Activated CD4-positive, alpha-beta memory T cell treated with anti-CD3 and anti-CD28 coated beads for 36 hours (primary cell): ENCODE data around the gene DACH2. TPM values are rescaled to one million over a fixed set of nuclear protein-coding genes. Genes with fewer than 3 reads are reported as not detected.

Source experiments
- CTCF ChIA-PET: fragments of 350-600 bp; sonication (Branson Sonifier 250); formaldehyde crosslinking; loops from one replicate; lab custom pipeline; 2021; ENCODE audit warnings: antibody characterized with exemption, inconsistent platforms; lab: Charles Lee
- POLR2A ChIA-PET: fragments of 350-600 bp; sonication (Branson Sonifier 250); formaldehyde crosslinking; loops from one replicate; lab custom pipeline; 2021; ENCODE audit warnings: antibody characterized with exemption; lab: Charles Lee
- DNase-seq: peaks from one replicate; pipeline ENCODE4 v3.0.0-alpha.2; 2020
- H3K27ac Mint-ChIP-seq: one replicate; pipeline ENCODE4 v1.8.0; 2021; ENCODE audit warnings: mixed read lengths
- H3K27me3 Mint-ChIP-seq: one replicate; pipeline ENCODE4 v1.8.0; 2021; ENCODE audit warnings: mixed read lengths
- H3K36me3 Mint-ChIP-seq: one replicate; pipeline ENCODE4 v1.8.0; 2021; ENCODE audit warnings: mixed read lengths
- H3K4me1 Mint-ChIP-seq: one replicate; pipeline ENCODE4 v1.8.0; 2021; ENCODE audit warnings: low read depth, mixed read lengths
- H3K4me3 Mint-ChIP-seq: one replicate; pipeline ENCODE4 v1.8.0; 2021; ENCODE audit warnings: mild to moderate bottlenecking, mixed read lengths
- H3K9me3 Mint-ChIP-seq: one replicate; pipeline ENCODE4 v1.8.0; 2021; ENCODE audit warnings: mixed read lengths
- intact Hi-C: fragments of 100-400 bp; cut with micrococcal nuclease; formaldehyde crosslinking; loops from one replicate; pipeline ENCODE4 v1.15.1; 2023
- total RNA-seq, 2 experiments: library from RNA; stranded (reverse); gene quantifications; one replicate each; pipeline ENCODE4 v1.2.3, GENCODE V29; 2021

DACH2 gene
- not detected for total RNA-seq

- peak within 1 kb of the TSS; percentile 62 for H3K4me3 Mint-ChIP-seq
- CTCF ChIA-PET = no interaction called here
- no peak within 1 kb of the TSS for H3K27ac Mint-ChIP-seq
- intact Hi-C loops = no loop called here
- peak; percentile 62 for DNase-seq
- peaks cover 8% of the 10 kb centered on the region for H3K4me1 Mint-ChIP-seq
- peaks cover 26% of the 10 kb centered on the region for H3K27me3 Mint-ChIP-seq
- H3K36me3 Mint-ChIP-seq = no peaks in the 10 kb centered on the region
- POLR2A ChIA-PET = no interaction called here
- no peaks in the 10 kb centered on the region for H3K9me3 Mint-ChIP-seq
Measured at GRCh38 chrX:86148024-86148511, at the start of gene DACH2. Gene DACH2, plus strand, starts transcription at chrX:86148451.

GRCh38 chrX:86102341-86102740 lies 45.9 kb upstream of the DACH2 start:
- POLR2A ChIA-PET = no interaction called here
- Mint-ChIP-seq H3K27me3 (no peaks in the 10 kb centered on the region), H3K4me3 (no peak overlapping the region), H3K4me1 (no peaks in the 10 kb centered on the region), H3K9me3 (no peaks in the 10 kb centered on the region), H3K27ac (no peak overlapping the region), H3K36me3 (no peaks in the 10 kb centered on the region)
- CTCF ChIA-PET = no interaction called here
- no peak for DNase-seq
- intact Hi-C loops = no loop called here

GRCh38 chrX:86103061-86103460 lies 45.2 kb upstream of the DACH2 start:
- Mint-ChIP-seq H3K27me3 (no peaks in the 10 kb centered on the region), H3K4me1 (no peaks in the 10 kb centered on the region), H3K9me3 (no peaks in the 10 kb centered on the region), H3K27ac (no peak overlapping the region), H3K36me3 (no peaks in the 10 kb centered on the region), H3K4me3 (no peak overlapping the region)
- DNase-seq = no peak
- CTCF ChIA-PET = no interaction called here
- intact Hi-C loops = no loop called here
- POLR2A ChIA-PET = no interaction called here

GRCh38 chrX:86104526-86104925 lies 43.7 kb upstream of the DACH2 start:
- Mint-ChIP-seq H3K27ac (no peak overlapping the region), H3K4me3 (no peak overlapping the region), H3K27me3 (no peaks in the 10 kb centered on the region), H3K36me3 (no peaks in the 10 kb centered on the region), H3K4me1 (no peaks in the 10 kb centered on the region), H3K9me3 (no peaks in the 10 kb centered on the region)
- ChIA-PET CTCF (no interaction called here), POLR2A (no interaction called here)
- no peak for DNase-seq
- intact Hi-C loops = no loop called here

GRCh38 chrX:86121916-86122315 lies 26.3 kb upstream of the DACH2 start:
- POLR2A ChIA-PET = no interaction called here
- Mint-ChIP-seq H3K27me3 (peaks cover 1% of the 10 kb centered on the region), H3K36me3 (no peaks in the 10 kb centered on the region), H3K27ac (no peak overlapping the region), H3K9me3 (peaks cover 14% of the 10 kb centered on the region), H3K4me1 (no peaks in the 10 kb centered on the region), H3K4me3 (no peak overlapping the region)
- no peak for DNase-seq
- intact Hi-C loops = no loop called here
- CTCF ChIA-PET = no interaction called here

GRCh38 chrX:86133761-86134160 lies 14.5 kb upstream of the DACH2 start:
- no peak overlapping the region for H3K27ac Mint-ChIP-seq
- DNase-seq = no peak
- H3K27me3 Mint-ChIP-seq = peaks cover 3% of the 10 kb centered on the region
- ChIA-PET CTCF (no interaction called here), POLR2A (no interaction called here)
- no peaks in the 10 kb centered on the region for H3K36me3 Mint-ChIP-seq
- H3K4me3 Mint-ChIP-seq = no peak overlapping the region
- no peaks in the 10 kb centered on the region for H3K9me3 Mint-ChIP-seq
- H3K4me1 Mint-ChIP-seq = peaks cover 1% of the 10 kb centered on the region
- intact Hi-C loops = loop anchor here (5.0 to 10.0 kb wide), 2 partner anchors 814 to 1161 kb away; no protein-coding TSS in a partner anchor

GRCh38 chrX:86137071-86137470 lies 11.2 kb upstream of the DACH2 start:
- no peak for DNase-seq
- Mint-ChIP-seq H3K27me3 (peaks cover 2% of the 10 kb centered on the region), H3K4me3 (no peak overlapping the region), H3K9me3 (no peaks in the 10 kb centered on the region), H3K36me3 (no peaks in the 10 kb centered on the region), H3K27ac (no peak overlapping the region), H3K4me1 (peaks cover 1% of the 10 kb centered on the region)
- POLR2A ChIA-PET = no interaction called here
- CTCF ChIA-PET = no interaction called here
- intact Hi-C loops = loop anchor here (10.0 kb wide), 1 partner anchor 1158 kb away; no protein-coding TSS in a partner anchor

- ChIA-PET POLR2A (no interaction called here), CTCF (no interaction called here)
- Mint-ChIP-seq H3K4me1 (no peaks in the 10 kb centered on the region), H3K36me3 (no peaks in the 10 kb centered on the region), H3K27ac (no peak overlapping the region), H3K4me3 (no peak overlapping the region), H3K9me3 (no peaks in the 10 kb centered on the region), H3K27me3 (peaks cover 4% of the 10 kb centered on the region)
- DNase-seq = no peak
- intact Hi-C loops = no loop called here
Measured at GRCh38 chrX:86141786-86142185, 6.5 kb upstream of the DACH2 start.

- Mint-ChIP-seq H3K9me3 (no peaks in the 10 kb centered on the region), H3K36me3 (no peaks in the 10 kb centered on the region), H3K4me1 (peaks cover 8% of the 10 kb centered on the region), H3K27ac (no peak overlapping the region), H3K4me3 (no peak overlapping the region), H3K27me3 (peaks cover 24% of the 10 kb centered on the region)
- intact Hi-C loops = no loop called here
- no peak for DNase-seq
- POLR2A ChIA-PET = no interaction called here
- CTCF ChIA-PET = no interaction called here
Measured at GRCh38 chrX:86146102-86146501, 2.1 kb upstream of the DACH2 start.

GRCh38 chrX:86148594-86148993 lies 343 bp downstream of the DACH2 start:
- H3K27ac Mint-ChIP-seq = no peak overlapping the region
- ChIA-PET CTCF (no interaction called here), POLR2A (no interaction called here)
- DNase-seq = no peak
- H3K4me3 Mint-ChIP-seq = peak overlapping the region; percentile 62
- peaks cover 8% of the 10 kb centered on the region for H3K4me1 Mint-ChIP-seq
- peaks cover 26% of the 10 kb centered on the region for H3K27me3 Mint-ChIP-seq
- intact Hi-C loops = no loop called here
- no peaks in the 10 kb centered on the region for H3K36me3 Mint-ChIP-seq
- H3K9me3 Mint-ChIP-seq = no peaks in the 10 kb centered on the region

GRCh38 chrX:86149119-86149518 lies 868 bp downstream of the DACH2 start:
- H3K27me3 Mint-ChIP-seq = peaks cover 26% of the 10 kb centered on the region
- peaks cover 8% of the 10 kb centered on the region for H3K4me1 Mint-ChIP-seq
- peak overlapping the region; percentile 62 for H3K4me3 Mint-ChIP-seq
- ChIA-PET CTCF (no interaction called here), POLR2A (no interaction called here)
- DNase-seq = no peak
- intact Hi-C loops = no loop called here
- no peaks in the 10 kb centered on the region for H3K9me3 Mint-ChIP-seq
- H3K36me3 Mint-ChIP-seq = no peaks in the 10 kb centered on the region
- no peak overlapping the region for H3K27ac Mint-ChIP-seq

GRCh38 chrX:86154553-86154952 lies 6.3 kb downstream of the DACH2 start:
- peaks cover 14% of the 10 kb centered on the region for H3K27me3 Mint-ChIP-seq
- H3K27ac Mint-ChIP-seq = no peak overlapping the region
- no peak overlapping the region for H3K4me3 Mint-ChIP-seq
- POLR2A ChIA-PET = no interaction called here
- CTCF ChIA-PET = no interaction called here
- no peak for DNase-seq
- no peaks in the 10 kb centered on the region for H3K9me3 Mint-ChIP-seq
- no peaks in the 10 kb centered on the region for H3K4me1 Mint-ChIP-seq
- H3K36me3 Mint-ChIP-seq = no peaks in the 10 kb centered on the region
- intact Hi-C loops = no loop called here

- CTCF ChIA-PET = no interaction called here
- Mint-ChIP-seq H3K27ac (no peak overlapping the region), H3K36me3 (no peaks in the 10 kb centered on the region), H3K4me3 (no peak overlapping the region), H3K4me1 (no peaks in the 10 kb centered on the region), H3K27me3 (peaks cover 5% of the 10 kb centered on the region), H3K9me3 (no peaks in the 10 kb centered on the region)
- intact Hi-C loops = no loop called here
- POLR2A ChIA-PET = no interaction called here
- DNase-seq = no peak
Measured at GRCh38 chrX:86171366-86171765, 23.1 kb downstream of the DACH2 start.
